ENCODE results near the gene PIEZO2. TPM values are rescaled to one million over a fixed set of nuclear protein-coding genes. Genes with fewer than 3 reads are reported as not detected.
"Not testable (repeated sequence)": the region's sequence is repeated elsewhere in the genome, so short reads cannot be mapped to it uniquely, and the experiment has no call there.

Gene PIEZO2
- total RNA-seq, 1 experiment from 2014 or later = 0.82 TPM

DNA sequence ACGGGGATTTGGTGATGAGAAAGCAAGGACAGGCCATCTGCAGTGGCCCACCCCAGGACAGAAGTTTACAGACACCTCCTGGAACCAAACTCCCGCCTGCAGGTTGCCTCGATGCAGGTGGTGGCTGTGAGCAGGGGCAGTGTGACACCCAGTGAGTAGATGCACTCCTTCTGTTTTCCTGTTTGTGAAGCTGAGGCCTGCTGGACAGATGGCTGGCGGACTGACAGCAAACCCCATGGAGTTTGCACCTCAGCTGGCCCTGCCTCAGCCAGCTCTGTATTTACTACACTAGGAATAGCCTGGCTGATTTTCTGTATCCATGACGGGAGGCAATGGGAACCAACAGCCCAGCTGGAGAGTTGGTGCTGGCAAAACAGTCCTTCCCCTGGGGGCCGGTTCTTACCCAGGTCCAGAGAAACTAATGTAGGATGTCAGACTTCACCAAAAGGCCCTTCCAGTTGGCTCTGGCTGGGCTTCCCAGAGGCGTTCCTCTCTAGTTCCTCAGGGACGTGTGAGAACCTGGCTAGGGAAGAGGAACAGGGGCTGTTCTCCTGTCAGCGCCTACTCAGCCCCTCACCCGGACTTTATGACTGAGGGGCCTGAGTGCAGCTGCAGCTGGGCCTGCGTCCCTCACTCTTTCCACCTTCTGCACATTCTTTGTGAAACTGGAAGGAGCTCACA lies 511.4 kb downstream of the PIEZO2 start:
- not testable (repeated sequence) for DNase-seq (ENCODE audit: low read depth)

DNA sequence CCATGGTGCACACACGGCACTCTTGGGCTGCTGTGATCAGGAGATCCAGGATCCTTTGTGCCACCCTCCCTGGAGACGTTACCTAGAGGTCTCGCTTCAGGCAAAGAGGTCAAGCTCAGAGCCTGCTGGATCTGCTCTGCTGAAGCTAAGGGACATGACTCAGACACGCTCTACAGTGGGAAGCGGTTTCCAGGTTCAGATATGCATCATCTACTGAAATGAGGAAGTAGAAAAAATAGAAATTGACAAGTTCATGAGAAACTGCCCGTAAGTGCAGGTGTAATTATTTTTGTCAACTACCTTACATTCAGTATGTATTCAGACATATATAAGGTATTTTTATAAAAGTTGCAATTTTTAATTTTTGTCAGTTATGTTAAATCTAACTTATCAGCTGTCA lies 520.3 kb downstream of the PIEZO2 start:
- peak; percentile 13 for DNase-seq (ENCODE audit: low read depth)

DNA sequence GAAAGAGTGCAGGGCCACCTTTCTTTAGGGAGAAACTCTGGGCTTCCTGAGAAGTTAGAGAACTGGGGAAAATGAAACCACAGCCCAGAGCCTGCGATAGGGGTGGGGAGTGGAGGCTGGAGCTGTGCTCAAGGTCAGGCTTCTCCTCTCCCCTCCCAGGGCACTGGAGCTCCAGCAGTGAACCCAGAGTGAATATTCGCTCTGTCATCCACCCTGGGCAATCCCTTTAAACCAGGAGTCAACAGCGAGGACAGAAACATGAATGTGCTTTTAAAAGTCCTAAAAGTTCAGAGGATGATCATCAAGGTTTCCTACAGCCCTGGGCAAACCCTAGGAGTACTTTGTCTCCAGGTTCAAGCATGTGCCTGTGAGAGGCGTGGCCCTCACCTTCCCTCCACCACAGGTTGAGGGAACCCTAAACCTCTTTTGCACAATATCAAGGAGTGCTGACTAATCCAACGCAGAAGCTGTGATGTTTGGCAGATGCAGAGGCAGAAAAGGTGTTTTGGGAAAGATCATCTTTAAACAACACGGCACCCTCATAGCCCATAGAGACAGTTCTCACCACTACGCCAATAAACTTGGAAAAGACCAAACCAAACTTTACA lies 522.7 kb downstream of the PIEZO2 start:
- DNase-seq (ENCODE audit: low read depth) = not testable (repeated sequence)

DNA sequence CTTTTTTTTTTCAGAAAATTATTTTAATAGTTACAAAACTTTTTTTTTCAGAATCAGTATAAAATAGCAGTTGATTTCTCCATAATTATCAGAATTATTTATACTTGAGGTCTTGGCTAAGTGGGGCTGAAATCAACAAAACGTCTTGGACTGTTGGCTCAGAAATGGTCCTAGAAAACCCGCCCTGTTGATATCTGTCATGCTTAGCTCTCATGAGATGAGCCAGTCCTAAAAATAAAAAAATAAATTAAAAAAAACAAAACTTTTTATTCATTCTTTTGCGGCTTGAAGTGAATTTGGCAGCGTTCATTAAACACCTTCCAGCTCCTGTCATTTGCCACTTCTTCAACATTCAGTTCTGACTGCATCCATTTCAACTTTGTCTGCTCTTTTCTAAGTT lies 525.8 kb downstream of the PIEZO2 start:
- DNase-seq (ENCODE audit: low read depth) = not testable (repeated sequence)

DNA sequence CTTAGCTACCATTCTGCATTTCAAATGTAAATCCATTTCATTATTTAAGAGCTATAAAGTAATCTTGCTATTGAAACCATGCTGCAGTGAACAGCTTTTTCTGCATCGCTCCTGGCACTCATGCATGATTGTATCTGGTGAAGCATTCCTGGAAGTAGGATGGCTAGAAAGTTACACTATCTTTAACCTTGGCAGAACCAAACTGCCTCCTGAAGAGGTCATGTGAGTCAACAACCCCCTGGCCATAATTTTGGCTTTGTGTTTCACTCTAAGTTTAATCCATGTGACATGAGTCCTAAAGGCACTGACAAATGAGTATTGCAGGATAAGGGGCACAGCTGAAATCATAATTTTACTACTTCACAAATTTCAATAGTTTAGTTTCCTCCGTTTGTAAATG lies 526.4 kb downstream of the PIEZO2 start:
- not testable (repeated sequence) for DNase-seq (ENCODE audit: low read depth)

DNA sequence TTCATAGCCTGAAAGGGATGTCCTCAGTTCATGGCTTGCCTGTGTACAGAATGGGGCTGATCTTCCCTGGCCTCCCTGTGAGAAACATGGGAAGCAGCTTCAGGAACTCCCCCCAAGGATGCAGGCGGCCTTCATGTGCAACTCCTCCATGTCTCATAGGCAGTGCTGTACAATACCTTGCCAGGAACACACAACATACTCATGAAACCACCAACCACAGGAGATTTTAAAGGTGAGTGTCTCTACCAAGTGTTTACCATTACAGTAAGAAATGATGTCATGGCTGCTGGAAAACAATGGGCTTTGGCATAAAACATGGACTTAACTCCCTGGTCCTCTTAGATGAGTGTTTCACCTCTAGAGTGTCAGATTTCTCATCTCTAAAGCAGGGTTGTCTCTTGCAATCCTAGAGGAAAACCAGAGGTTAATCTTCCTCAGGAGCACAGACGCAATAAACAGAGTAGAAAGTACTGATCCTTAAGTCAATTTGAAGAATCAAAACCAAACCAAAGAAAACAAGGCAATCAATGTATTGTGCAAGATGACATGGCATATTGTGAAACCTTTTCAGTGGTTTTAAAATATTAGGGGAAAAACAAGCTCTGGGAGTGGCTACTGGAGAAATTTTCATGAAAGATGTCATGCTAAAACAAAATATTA lies 528.6 kb downstream of the PIEZO2 start:
- peak; percentile 29 for DNase-seq (ENCODE audit: low read depth)

Small RNAs within 50 kb of the gene (small RNA-seq; reads per million reads assigned to genes)
- gene AP001180.3 (not detected), gene AP001180.5 (not detected), gene MIR6788 (not detected)

Measured in HT1080 (cell line).